Fibroblast of skin of right quadriceps (primary cell): ENCODE results near the gene FLNB.

Experiments used
- DNase-seq: peaks from one replicate; pipeline ENCODE4 v3.0.0-alpha.2; 2013

The FLNB gene

DNA sequence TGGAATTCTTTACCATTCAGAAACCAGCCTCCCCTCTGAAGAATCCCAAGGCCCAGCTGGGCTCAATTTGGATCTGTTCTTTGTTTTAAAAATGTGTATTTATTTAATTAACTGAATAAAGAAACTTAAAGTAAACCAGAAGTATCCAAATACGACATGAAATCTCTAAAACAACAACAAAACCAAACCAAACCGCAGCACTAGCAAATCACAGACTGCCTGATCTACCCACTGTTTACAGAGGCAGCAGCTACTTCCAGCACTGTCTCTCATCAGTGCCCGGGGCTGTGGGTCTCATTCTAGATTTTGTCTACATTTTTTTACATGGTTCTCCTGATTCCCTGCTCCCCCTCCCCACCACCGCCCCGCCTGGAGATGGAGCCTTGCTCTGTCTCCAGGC, 2.3 kb downstream of the FLNB start:
- no peak for DNase-seq

- DNase-seq = no peak
Measured at GRCh38 chr3:58011580-58011979, 3.4 kb downstream of the FLNB start.

DNA sequence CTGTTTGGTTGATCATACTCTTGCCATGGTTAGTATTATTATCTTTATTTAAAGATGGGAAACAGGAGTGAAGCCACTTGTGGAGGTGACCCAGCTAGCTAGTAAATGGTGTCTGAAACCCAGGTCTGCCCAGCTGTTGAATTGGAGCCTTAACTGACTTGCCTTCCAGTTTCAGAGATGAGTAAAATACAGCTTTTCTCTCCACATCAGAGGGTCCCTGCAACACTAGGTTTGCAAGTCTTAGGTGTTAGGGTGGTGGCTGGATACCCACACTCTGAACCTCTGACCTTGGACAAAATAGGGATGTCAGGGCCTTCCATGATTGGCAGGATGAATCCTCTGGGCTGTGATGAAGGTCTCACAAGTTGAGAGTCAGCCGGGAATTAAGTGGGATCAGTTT, 4.1 kb downstream of the FLNB start:
- DNase-seq = no peak

- no peak for DNase-seq
Measured at GRCh38 chr3:58013099-58013498, 4.9 kb downstream of the FLNB start.

- DNase-seq = peak; percentile 91
Measured at GRCh38 chr3:58013973-58014649, 5.9 kb downstream of the FLNB start.

- DNase-seq = no peak
Measured at GRCh38 chr3:58015520-58015915, 7.3 kb downstream of the FLNB start.

DNA sequence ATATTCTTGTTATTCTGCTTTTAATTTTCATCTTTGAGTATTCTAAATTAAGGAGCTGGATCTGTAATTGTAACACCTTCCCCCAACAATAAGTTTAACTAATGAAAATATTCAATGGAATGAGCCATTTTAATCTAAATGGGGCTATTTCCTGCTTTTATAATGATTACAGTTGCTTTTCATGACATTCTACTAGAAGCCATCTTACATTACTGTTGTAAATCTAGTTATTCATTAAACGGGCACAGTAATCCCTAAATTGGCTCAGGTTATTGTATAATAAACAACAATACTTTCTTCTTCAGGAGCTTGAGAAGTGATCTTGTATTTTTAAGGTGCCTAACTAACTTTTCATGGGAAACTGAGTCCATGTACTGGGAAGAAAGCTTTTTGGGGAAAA, 8.5 kb downstream of the FLNB start:
- no peak for DNase-seq

DNA sequence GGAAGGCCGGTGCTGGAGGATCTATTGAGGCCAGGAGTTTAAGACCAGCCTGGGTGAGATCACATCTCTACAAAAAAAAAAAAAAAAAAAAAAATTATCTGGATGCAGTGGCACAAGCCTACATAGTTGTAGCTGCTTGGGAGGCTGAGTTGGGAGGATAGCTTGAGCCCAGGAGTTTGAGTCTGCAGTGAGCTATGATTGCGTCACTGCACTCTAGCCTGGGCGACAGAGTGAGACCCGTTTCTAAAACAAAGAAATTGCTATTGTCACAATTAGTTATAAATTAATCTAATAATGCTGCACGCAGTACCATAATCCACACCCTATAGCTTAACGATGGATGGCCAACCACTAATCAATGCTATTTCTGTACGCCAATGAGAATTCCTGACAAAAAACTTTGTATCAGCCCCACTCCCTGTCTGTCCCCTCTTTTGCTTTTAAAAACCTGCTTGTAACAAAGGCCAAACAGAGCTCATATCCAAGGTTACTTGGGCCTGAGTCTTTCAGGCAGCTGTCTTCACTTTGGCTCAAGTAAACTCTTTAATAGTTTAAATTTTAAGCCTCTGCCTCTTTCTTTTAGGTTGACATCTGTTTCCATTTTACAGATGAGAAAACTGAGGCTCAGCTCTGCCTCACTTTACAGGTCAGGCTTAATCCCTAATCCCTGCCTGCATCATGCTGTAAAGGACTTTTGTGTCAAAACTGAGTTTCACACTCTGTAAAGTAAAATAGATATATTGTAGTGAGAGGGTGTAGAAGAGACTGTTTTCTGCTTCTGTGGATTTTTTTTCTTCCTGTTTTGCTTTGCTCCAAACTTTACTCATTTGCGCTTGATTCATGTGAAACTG, 10.9 kb downstream of the FLNB start:
- no peak for DNase-seq

GRCh38 chr3:58020783-58021071, 12.5 kb downstream of the FLNB start:
- DNase-seq = no peak

- DNase-seq = no peak
Measured at GRCh38 chr3:58021072-58021959, 13.1 kb downstream of the FLNB start.

DNA sequence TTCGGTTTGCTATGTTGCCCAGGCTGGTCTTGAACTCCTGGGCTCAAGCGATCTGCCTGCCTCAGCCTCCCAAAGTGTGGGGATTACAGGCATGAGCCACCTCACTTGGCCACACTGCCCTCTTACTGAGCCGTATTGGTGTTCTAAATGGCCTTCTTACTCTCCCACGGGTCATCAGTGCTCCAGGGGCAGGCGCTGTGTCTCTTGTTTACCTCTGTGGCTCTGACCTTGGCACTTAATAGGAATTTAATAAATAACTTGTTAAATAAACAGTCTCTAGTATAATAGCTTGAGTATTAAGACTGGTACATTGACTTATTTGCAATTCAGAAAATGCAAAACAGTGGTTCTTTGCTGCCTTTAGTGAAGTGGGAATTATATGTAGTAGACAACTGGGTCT, 13.7 kb downstream of the FLNB start:
- no peak for DNase-seq

DNA sequence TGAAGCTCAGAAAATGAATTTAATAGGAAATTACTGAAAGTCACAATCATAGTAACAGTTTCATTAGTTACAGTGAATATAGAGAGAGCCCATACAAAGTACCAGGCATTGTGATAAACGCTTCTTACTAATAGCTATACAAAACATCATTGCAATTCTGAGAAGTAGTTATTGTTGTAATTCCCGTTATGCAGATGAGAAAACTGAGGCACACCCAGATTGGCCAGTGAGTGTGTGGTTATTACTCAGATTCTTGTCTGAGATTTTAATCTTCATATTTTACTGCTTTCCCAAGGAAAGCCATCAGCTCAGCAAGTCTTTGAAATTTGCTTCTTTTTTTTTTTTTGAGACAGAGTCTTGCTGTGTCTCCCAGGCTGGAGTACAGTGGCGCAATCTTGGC, 14.3 kb downstream of the FLNB start:
- DNase-seq = no peak

GRCh38 chr3:58023531-58023930, 15.3 kb downstream of the FLNB start:
- DNase-seq = no peak

- DNase-seq = no peak
Measured at GRCh38 chr3:58025406-58025805, 17.2 kb downstream of the FLNB start.

DNA sequence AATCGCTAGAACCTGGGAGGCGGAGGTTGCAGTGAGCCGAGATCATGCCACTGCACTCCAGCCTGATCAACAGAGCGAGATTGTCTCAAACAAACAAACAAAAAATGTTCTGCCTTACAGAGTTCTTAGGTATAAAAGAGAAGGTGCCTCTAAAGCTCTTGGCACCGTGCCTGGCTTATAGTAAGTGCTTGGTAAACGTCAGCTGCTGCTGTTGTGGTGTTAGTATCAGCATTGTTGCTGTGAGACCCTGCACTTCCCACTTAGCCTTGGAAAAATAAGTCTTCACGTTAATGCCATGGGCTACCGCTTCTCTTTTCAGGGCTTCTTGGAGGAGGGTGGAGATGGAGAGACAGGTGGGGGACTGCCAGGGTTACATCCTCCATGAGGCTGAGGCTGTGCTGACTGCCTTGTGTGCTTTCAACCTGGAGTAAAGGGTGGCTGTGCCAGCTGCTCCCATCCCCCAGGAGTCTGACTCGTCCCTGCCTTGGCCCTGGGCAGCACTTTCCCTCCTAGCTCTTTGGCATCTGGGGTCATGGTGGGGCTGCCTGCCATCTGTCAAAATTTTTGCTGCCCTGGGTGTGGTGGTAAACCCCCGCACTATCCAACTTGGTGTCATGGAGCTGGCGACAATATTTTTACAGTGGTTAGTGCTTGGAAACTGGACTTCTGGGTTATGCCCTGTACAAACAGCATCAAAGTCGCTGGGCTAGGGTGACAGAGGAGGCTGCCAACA, 17.8 kb downstream of the FLNB start:
- DNase-seq = peak; percentile 49

DNA sequence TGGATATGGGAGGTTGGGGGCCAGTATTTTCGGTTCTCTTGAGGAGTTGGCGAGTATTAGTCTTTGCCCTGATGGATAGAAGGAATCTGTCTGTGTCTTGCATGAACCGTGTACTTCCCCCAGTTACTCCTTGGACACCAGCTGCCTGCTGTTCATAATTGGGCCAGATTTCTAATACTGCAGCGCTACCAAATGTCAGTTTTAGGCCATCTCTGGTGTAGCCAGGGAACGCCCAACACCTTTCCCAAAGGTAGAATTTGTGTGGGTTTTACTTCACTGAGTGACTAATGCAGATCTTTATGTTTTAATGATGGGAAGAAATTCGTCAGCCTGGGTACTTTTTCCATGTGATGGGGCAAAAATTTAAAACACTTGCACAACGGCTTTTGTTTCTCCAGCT, 18.4 kb downstream of the FLNB start:
- DNase-seq = no peak

DNA sequence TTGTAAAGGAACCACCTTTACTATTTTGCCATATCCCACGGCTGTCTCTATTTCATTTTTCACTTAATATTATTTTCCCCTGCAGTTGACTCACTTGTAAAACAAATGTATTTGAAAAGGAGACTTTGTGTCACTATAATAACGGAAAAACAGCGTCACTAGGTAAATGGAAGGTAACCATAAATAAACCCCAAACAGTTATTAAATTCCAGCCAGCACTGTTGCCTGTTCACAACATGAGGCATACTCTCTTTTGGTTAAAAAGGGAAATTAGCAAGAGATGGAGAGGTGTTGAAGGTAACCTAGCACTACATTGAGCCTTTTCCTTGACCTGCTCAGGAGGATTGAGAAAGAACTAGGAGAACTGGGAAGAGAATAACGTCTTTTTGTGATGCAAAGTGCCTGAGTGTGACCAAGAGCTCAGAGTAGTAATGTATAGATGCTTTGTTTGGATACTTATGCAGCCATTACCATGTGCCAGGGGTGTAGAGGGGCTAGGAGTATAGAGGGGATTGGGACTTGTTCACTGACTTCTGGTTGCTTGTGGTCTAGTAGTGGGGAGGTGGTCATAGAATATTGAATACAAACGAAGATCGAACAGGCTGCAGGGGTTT, 19.6 kb downstream of the FLNB start:
- no peak for DNase-seq

- DNase-seq = no peak
Measured at GRCh38 chr3:58028902-58029301, 20.7 kb downstream of the FLNB start.

DNA sequence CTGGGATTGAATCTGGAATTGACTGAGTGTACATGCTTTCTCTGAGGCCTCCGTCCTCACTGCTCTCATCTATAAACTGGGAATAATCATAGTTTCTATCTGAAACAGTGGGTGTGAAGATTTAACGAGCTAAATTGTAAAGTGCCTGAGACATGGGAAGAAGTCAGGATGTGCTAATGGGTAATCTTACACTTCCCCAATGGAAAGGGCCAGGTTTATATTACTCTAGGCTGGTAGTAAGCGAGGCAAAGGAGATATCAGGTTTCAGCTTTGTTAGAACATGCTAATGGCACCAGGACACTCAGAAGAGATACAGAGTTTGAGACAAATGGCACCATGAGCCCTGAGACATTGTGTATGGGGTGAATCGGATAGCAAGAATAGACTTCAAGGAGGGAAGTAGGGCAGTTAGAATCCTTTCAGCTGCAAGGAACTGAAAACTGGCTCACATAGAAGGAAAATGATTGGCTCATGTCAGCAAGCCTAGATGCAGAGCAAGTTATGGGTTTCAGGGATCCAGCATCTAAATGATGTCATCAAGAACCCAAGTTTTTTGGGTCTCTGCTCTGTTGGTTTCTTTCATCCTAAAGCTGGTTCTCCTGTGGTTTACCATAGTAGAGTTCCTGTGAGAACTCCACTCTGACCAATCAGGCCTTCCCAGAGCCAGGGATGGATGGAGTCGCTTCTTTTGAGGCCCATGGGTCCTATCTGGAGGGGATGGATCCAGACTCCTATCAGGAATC, 21.8 kb downstream of the FLNB start:
- no peak for DNase-seq

DNA sequence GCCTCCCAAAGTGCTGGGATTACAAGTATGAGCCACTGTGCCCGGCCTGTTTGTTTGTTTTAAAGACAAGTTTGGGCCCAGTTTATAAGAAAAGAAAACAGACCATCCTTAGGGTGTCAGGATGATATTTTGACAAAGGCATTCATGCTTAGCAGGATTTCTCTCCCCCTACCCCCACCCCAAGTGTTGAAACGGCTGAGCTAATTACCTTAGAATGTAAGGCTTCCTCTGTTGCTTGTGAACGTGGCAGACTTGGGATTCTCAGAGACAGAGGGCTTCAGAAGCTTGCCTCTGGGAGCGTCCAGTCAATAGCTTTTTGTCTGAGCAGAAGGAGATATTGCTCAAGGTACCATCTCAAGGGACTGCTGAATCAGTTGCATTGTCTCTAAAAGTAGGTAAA, 24.0 kb downstream of the FLNB start:
- peak; percentile 75 for DNase-seq

- no peak for DNase-seq
Measured at GRCh38 chr3:58034738-58035523, 26.7 kb downstream of the FLNB start.
